Measurements from ENCODE around the gene NCCRP1.

GRCh38 chr19:39236527-39236926, 39.8 kb downstream of the NCCRP1 start:
- no peak for TF ChIP-seq CTCF (IDR thresholded peaks at IDR 0.05 in 8 of 11, conservative IDR thresholded peaks at IDR 0.05 in 3 of 11)
- TF ChIP-seq POLR2A (IDR thresholded peaks at IDR 0.05) = no peak
